Rectal smooth muscle tissue (tissue), 1 donor: Measurements from ENCODE around the gene NCKAP5.

ENCODE experiments used
- H3K27ac ChIP-seq: one replicate; pipeline ENCODE4 v1.7.0; 2013; ENCODE audit warnings: low read depth, low read length, inconsistent platforms
- H3K27me3 ChIP-seq: one replicate; pipeline ENCODE4 v1.7.0; 2013; ENCODE audit warnings: low read length; ENCODE audit not compliant: control insufficient read depth, insufficient read depth
- H3K36me3 ChIP-seq: one replicate; pipeline ENCODE4 v1.7.0; 2013; ENCODE audit warnings: low read length; ENCODE audit not compliant: control insufficient read depth, insufficient read depth
- H3K4me1 ChIP-seq: one replicate; pipeline ENCODE4 v1.7.0; 2013; ENCODE audit warnings: low read length; ENCODE audit not compliant: control insufficient read depth, insufficient read depth
- H3K4me3 ChIP-seq: one replicate; pipeline ENCODE4 v1.7.0; 2013; ENCODE audit warnings: low read length
- H3K9ac ChIP-seq: one replicate; pipeline ENCODE4 v1.7.0; 2013; ENCODE audit warnings: low read length

The NCKAP5 gene

GRCh38 chr2:133270550-133270949, 297.7 kb downstream of the NCKAP5 start:
- H3K9ac ChIP-seq: no peak overlapping the region
- H3K36me3 ChIP-seq: no peaks in the 10 kb centered on the region
- no peaks in the 10 kb centered on the region for H3K27me3 ChIP-seq
- no peak overlapping the region for H3K4me3 ChIP-seq
- H3K27ac ChIP-seq: no peak overlapping the region
- H3K4me1 ChIP-seq: no peaks in the 10 kb centered on the region

GRCh38 chr2:133266926-133267590, 301.2 kb downstream of the NCKAP5 start:
- Histone ChIP-seq H3K27me3 (no peaks in the 10 kb centered on the region), H3K27ac (no peak overlapping the region), H3K4me3 (no peak overlapping the region), H3K4me1 (no peaks in the 10 kb centered on the region), H3K36me3 (no peaks in the 10 kb centered on the region), H3K9ac (no peak overlapping the region)

GRCh38 chr2:133266041-133266925, 302.0 kb downstream of the NCKAP5 start:
- Histone ChIP-seq H3K4me1 (no peaks in the 10 kb centered on the region), H3K27ac (no peak overlapping the region), H3K9ac (no peak overlapping the region), H3K4me3 (peak overlapping the region; percentile 53), H3K36me3 (no peaks in the 10 kb centered on the region), H3K27me3 (no peaks in the 10 kb centered on the region)

- no peak overlapping the region for H3K9ac ChIP-seq
- H3K27ac ChIP-seq: no peak overlapping the region
- no peaks in the 10 kb centered on the region for H3K4me1 ChIP-seq
- H3K36me3 ChIP-seq: no peaks in the 10 kb centered on the region
- no peaks in the 10 kb centered on the region for H3K27me3 ChIP-seq
- peak overlapping the region; percentile 15 for H3K4me3 ChIP-seq
These were observed 302.8 kb downstream of the NCKAP5 start for GRCh38 chr2:133265432-133265949.

GRCh38 chr2:133264989-133265401, 303.3 kb downstream of the NCKAP5 start:
- Histone ChIP-seq H3K36me3 (no peaks in the 10 kb centered on the region), H3K27me3 (no peaks in the 10 kb centered on the region), H3K4me1 (no peaks in the 10 kb centered on the region), H3K4me3 (no peak overlapping the region), H3K9ac (no peak overlapping the region), H3K27ac (no peak overlapping the region)

- no peak overlapping the region for H3K4me3 ChIP-seq
- H3K4me1 ChIP-seq: no peaks in the 10 kb centered on the region
- no peaks in the 10 kb centered on the region for H3K36me3 ChIP-seq
- H3K27me3 ChIP-seq: no peaks in the 10 kb centered on the region
- no peak overlapping the region for H3K9ac ChIP-seq
- no peak overlapping the region for H3K27ac ChIP-seq
These were observed 305.4 kb downstream of the NCKAP5 start for GRCh38 chr2:133262893-133263292.

GRCh38 chr2:133255360-133255759, 312.9 kb downstream of the NCKAP5 start:
- no peak overlapping the region for H3K27ac ChIP-seq
- no peaks in the 10 kb centered on the region for H3K36me3 ChIP-seq
- no peaks in the 10 kb centered on the region for H3K27me3 ChIP-seq
- H3K9ac ChIP-seq: no peak overlapping the region
- no peaks in the 10 kb centered on the region for H3K4me1 ChIP-seq
- H3K4me3 ChIP-seq: no peak overlapping the region

- H3K9ac ChIP-seq: no peak overlapping the region
These were observed 314.5 kb downstream of the NCKAP5 start for GRCh38 chr2:133253793-133254192.

GRCh38 chr2:133252780-133253355, 315.4 kb downstream of the NCKAP5 start:
- H3K4me3 ChIP-seq: no peak overlapping the region
- H3K4me1 ChIP-seq: no peaks in the 10 kb centered on the region
- H3K27me3 ChIP-seq: no peaks in the 10 kb centered on the region
- no peaks in the 10 kb centered on the region for H3K36me3 ChIP-seq
- no peak overlapping the region for H3K9ac ChIP-seq
- H3K27ac ChIP-seq: no peak overlapping the region

More at GRCh38 chr2:133253793-133254192, 314.5 kb downstream of the NCKAP5 start:
- Histone ChIP-seq H3K36me3 (no peaks in the 10 kb centered on the region), H3K27ac (no peak overlapping the region), H3K27me3 (no peaks in the 10 kb centered on the region), H3K4me3 (no peak overlapping the region), H3K4me1 (no peaks in the 10 kb centered on the region)

- H3K27ac ChIP-seq: no peak overlapping the region
- no peaks in the 10 kb centered on the region for H3K36me3 ChIP-seq
- no peaks in the 10 kb centered on the region for H3K27me3 ChIP-seq
- no peaks in the 10 kb centered on the region for H3K4me1 ChIP-seq
- H3K9ac ChIP-seq: no peak overlapping the region
- H3K4me3 ChIP-seq: no peak overlapping the region
These were observed 318.9 kb downstream of the NCKAP5 start for GRCh38 chr2:133249362-133249761.

- no peak overlapping the region for H3K27ac ChIP-seq
These were observed 320.0 kb downstream of the NCKAP5 start for GRCh38 chr2:133248264-133248663.

GRCh38 chr2:133247631-133248030, 320.6 kb downstream of the NCKAP5 start:
- no peak overlapping the region for H3K4me3 ChIP-seq
- no peaks in the 10 kb centered on the region for H3K36me3 ChIP-seq
- H3K4me1 ChIP-seq: no peaks in the 10 kb centered on the region
- H3K27me3 ChIP-seq: no peaks in the 10 kb centered on the region
- H3K27ac ChIP-seq: no peak overlapping the region
- H3K9ac ChIP-seq: no peak overlapping the region

More at GRCh38 chr2:133248264-133248663, 320.0 kb downstream of the NCKAP5 start:
- Histone ChIP-seq H3K4me1 (no peaks in the 10 kb centered on the region), H3K36me3 (no peaks in the 10 kb centered on the region), H3K27me3 (no peaks in the 10 kb centered on the region), H3K4me3 (no peak overlapping the region), H3K9ac (no peak overlapping the region)
